Mucosa of rectum (tissue), 2 donors: ENCODE data around the gene MYO1D.
A peak's percentile ranks its signal among the peaks of the same experiment; 100 is the strongest.
"Not testable (repeated sequence)": the region's sequence is repeated elsewhere in the genome, so short reads cannot be mapped to it uniquely, and the experiment has no call there.

Source experiments
- H3K27ac ChIP-seq, 2 donors: one replicate each; pipeline ENCODE4 v1.7.0; 2013; ENCODE audit warnings: inconsistent platforms in 2 of 2, low read depth in 2 of 2, low read length in 2 of 2
- H3K27me3 ChIP-seq, 2 donors: one replicate each; pipeline ENCODE4 v1.7.0; 2013; ENCODE audit warnings: low read length in 2 of 2; ENCODE audit not compliant: control insufficient read depth in 2 of 2, insufficient read depth in 2 of 2
- H3K36me3 ChIP-seq, 2 donors: one replicate each; pipeline ENCODE4 v1.7.0; 2013; ENCODE audit warnings: low read length in 2 of 2; ENCODE audit not compliant: control insufficient read depth in 2 of 2, insufficient read depth in 2 of 2
- H3K4me1 ChIP-seq, 2 donors: one replicate each; pipeline ENCODE4 v1.7.0; 2013; ENCODE audit warnings: low read length in 2 of 2, mild to moderate bottlenecking in 1 of 2; ENCODE audit not compliant: control insufficient read depth in 2 of 2, insufficient read depth in 2 of 2
- H3K4me3 ChIP-seq, 2 donors: one replicate each; pipeline ENCODE4 v1.7.0; 2013; ENCODE audit warnings: low read length in 2 of 2
- H3K9ac ChIP-seq, 2 donors: one replicate each; pipeline ENCODE4 v1.7.0; 2013; ENCODE audit warnings: low read length in 2 of 2, low read depth in 1 of 2, mild to moderate bottlenecking in 1 of 2
- H3K9me3 ChIP-seq, 2 donors: one replicate each; pipeline ENCODE4 v1.7.0; 2013; ENCODE audit warnings: low read length in 2 of 2; ENCODE audit not compliant: control insufficient read depth in 2 of 2
- donor health status: healthy.
- donor health status: Normal muscosa, but diverticular disease.

Gene MYO1D

GRCh38 chr17:32827227-32827626 is 49.7 kb downstream of the MYO1D start:
- Histone ChIP-seq H3K9ac (no peak overlapping the region), H3K4me1 (peaks cover 30 to 55% of the 10 kb centered on the region in 2 donors), H3K36me3 (no peaks in the 10 kb centered on the region), H3K27ac (peak overlapping the region; percentile 29 to 92), H3K4me3 (no peak overlapping the region), H3K9me3 (no peaks in the 10 kb centered on the region), H3K27me3 (no peaks in the 10 kb centered on the region)

DNA sequence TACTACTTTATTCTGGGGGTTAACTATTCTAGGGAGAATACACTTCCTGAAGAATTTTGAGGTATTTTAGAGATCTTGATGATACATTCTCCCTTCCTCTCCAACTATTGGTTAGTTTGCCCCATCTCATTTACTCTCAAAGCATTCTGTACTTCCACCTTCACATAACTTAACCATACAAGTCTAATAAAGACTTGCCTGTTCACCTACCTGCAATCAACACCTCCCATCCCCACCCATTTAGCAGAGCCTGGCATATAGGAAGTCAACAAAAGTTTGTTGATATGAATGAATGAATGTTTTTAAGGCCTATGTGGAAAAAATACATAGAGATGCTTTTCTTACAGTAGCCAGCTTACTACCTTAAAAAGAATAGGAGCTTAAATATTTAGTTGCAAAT is 50.8 kb downstream of the MYO1D start:
- Histone ChIP-seq H3K27me3 (no peaks in the 10 kb centered on the region), H3K27ac (peak overlapping the region; percentile 38 to 44), H3K4me3 (no peak overlapping the region), H3K9ac (no peak overlapping the region), H3K4me1 (peaks cover 30 to 47% of the 10 kb centered on the region in 2 donors), H3K36me3 (no peaks in the 10 kb centered on the region), H3K9me3 (no peaks in the 10 kb centered on the region)

GRCh38 chr17:32824334-32824733 is 52.6 kb downstream of the MYO1D start:
- Histone ChIP-seq H3K36me3 (no peaks in the 10 kb centered on the region), H3K4me3 (no peak overlapping the region), H3K4me1 (peaks cover 21 to 36% of the 10 kb centered on the region in 2 donors), H3K9me3 (no peaks in the 10 kb centered on the region), H3K9ac (peak overlapping the region in 1 of 2 donors; percentile 10), H3K27me3 (no peaks in the 10 kb centered on the region), H3K27ac (peak overlapping the region in 1 of 2 donors; percentile 55)

DNA sequence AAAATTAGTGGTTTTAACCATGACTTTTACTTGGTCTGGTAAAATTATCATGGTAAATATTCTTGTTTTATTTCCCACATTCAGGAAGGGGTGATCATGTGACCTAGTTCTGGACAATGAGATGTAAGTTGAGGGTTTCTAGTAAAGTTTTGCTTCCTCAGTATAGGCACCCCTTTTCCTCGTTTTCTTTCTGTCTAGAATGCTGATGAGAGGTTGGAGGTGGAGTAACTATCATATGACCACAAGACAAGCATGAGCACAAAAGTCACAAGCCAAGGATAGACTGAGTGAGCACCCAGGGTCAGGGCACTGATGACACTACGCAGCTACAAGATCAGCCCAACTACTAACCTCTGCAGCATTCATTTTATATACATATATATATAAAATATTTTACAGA is 53.9 kb downstream of the MYO1D start:
- Histone ChIP-seq H3K4me1 (peaks cover 16 to 38% of the 10 kb centered on the region in 2 donors), H3K4me3 (peak overlapping the region in 1 of 2 donors; percentile 59), H3K27me3 (no peaks in the 10 kb centered on the region), H3K27ac (peak overlapping the region in 1 of 2 donors; percentile 47), H3K36me3 (no peaks in the 10 kb centered on the region), H3K9me3 (no peaks in the 10 kb centered on the region), H3K9ac (no peak overlapping the region)

DNA sequence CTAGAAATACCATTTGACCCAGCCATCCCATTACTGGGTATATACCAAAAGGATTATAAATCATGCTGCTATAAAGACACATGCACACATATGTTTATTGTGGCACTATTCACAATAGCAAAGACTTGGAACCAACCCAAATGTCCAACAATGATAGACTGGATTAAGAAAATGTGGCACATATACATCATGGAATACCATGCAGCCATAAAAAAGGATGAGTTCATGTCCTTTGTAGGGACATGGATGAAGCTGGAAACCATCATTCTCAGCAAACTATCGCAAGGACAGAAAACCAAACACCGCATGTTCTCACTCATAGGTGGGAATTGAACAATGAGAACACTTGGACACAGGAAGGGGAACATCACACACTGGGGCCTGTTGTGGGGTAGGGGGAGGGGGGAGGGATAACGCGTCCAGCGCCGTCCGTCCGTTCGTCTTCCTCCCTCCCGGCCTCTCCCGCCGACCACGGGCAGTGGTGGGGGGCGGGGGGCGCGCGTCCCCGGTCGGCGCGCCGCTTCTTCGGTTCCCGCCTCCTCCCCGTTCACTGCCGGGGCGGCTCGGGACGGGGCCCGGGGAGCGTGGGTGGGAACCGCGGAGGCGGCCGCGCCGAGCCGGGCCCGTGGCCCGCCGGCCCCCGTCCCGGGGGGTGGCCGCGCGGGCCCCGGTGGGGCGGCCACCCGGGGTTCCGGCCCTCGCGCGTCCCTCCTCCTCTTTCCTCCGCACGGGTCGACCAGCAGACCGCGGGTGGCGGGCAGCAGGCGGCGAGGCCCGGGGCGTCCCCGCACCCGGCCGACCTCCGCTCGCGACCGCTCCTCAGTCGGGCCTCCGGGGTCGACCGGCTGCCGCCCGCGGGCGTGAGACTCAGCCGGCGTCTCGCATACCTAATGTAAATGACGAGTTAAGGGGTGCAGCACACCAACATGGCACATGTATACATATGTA is 54.7 kb downstream of the MYO1D start:
- H3K27ac ChIP-seq, H3K27me3 ChIP-seq, H3K9me3 ChIP-seq, H3K36me3 ChIP-seq: not testable (repeated sequence)
- Histone ChIP-seq H3K4me3 (peak overlapping the region in 1 of 2 donors; percentile 59), H3K9ac (peak overlapping the region in 1 of 2 donors; percentile 33), H3K4me1 (peaks cover 15 to 34% of the 10 kb centered on the region in 2 donors)

- Histone ChIP-seq H3K4me1 (peaks cover 10 to 28% of the 10 kb centered on the region in 2 donors), H3K9ac (no peak overlapping the region), H3K4me3 (no peak overlapping the region), H3K36me3 (no peaks in the 10 kb centered on the region), H3K9me3 (no peaks in the 10 kb centered on the region), H3K27me3 (no peaks in the 10 kb centered on the region), H3K27ac (no peak overlapping the region)
Observed at GRCh38 chr17:32820440-32820839, 56.5 kb downstream of the MYO1D start.

DNA sequence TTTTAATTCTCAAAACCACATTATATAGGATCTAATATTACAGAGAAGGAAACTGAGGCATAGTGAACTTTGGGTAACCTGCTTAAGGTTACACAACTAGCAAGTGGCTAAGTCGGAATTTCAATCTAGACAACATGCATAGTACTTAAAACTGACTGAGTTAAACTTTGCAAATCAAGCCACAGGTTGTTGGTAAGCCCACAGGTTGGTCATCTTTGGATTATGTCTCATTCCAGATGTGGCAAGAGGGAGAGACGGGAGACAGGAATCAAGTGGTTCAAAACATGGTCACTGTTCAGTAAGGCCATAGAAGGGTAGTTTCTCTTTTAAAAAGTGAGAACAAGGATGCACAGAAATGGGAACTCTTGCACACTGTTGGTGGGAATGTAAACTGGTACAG is 57.1 kb downstream of the MYO1D start:
- H3K27ac ChIP-seq = no peak overlapping the region
- H3K9ac ChIP-seq = no peak overlapping the region
- no peaks in the 10 kb centered on the region for H3K27me3 ChIP-seq
- no peaks in the 10 kb centered on the region for H3K36me3 ChIP-seq
- no peak overlapping the region for H3K4me3 ChIP-seq
- peaks cover 10 to 25% of the 10 kb centered on the region in 2 donors for H3K4me1 ChIP-seq
- H3K9me3 ChIP-seq = no peaks in the 10 kb centered on the region

GRCh38 chr17:32819035-32819434 is 57.9 kb downstream of the MYO1D start:
- Histone ChIP-seq H3K27ac (no peak overlapping the region), H3K4me3 (no peak overlapping the region), H3K9me3 (no peaks in the 10 kb centered on the region), H3K4me1 (peaks cover 3 to 22% of the 10 kb centered on the region in 2 donors), H3K36me3 (no peaks in the 10 kb centered on the region), H3K9ac (no peak overlapping the region), H3K27me3 (no peaks in the 10 kb centered on the region)

GRCh38 chr17:32815460-32815859 is 61.5 kb downstream of the MYO1D start:
- Histone ChIP-seq H3K27ac (no peak overlapping the region), H3K27me3 (no peaks in the 10 kb centered on the region), H3K4me3 (no peak overlapping the region), H3K9ac (no peak overlapping the region), H3K9me3 (no peaks in the 10 kb centered on the region), H3K4me1 (peaks cover 3 to 27% of the 10 kb centered on the region in 2 donors), H3K36me3 (no peaks in the 10 kb centered on the region)

DNA sequence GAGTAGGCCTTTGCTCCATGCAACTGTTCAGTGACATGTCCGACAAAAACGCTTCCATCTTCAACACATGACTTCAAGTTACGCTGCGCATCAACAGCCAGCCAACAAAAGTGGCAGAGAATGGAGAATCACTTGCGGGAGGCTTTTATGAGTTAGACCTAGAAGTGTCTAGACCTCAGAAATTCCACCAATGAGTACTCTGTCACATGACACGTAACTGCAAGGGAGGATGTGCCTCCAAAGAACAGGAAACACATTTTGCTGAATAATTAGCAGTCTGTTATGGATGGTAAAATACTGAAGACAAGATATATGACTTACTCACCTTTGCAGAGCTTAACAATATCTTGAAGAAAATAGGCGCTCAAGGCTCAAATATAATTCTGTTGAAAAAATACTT is 62.1 kb downstream of the MYO1D start:
- Histone ChIP-seq H3K9me3 (no peaks in the 10 kb centered on the region), H3K27ac (no peak overlapping the region), H3K4me1 (peaks cover 3 to 30% of the 10 kb centered on the region in 2 donors)

More for the DNA sequence above, 62.1 kb downstream of the MYO1D start:
- Histone ChIP-seq H3K9ac (no peak overlapping the region), H3K4me3 (no peak overlapping the region), H3K27me3 (no peaks in the 10 kb centered on the region), H3K36me3 (no peaks in the 10 kb centered on the region)
